B cell (primary cell): Measurements from ENCODE around the gene KPNB1.

Experiments used
- EZH2 ChIP-seq: IDR thresholded peaks from 2 replicates; pipeline ENCODE4 v1.6.1; 2012; ENCODE audit warnings: borderline replicate concordance, low read depth, mild to moderate bottlenecking, moderate library complexity, low read length; ENCODE audit not compliant: insufficient read depth, poor library complexity, severe bottlenecking
- TF ChIP-seq, protein P1 (sequence below): fragments of 200-600 bp; IDR thresholded peaks from one replicate; pipeline ENCODE4 v1.8.0; 2022; ENCODE audit warnings: antibody characterized with exemption, mild to moderate bottlenecking

GRCh38 chr17:47695429-47696376 lies 46.0 kb downstream of the KPNB1 start:
- TF ChIP-seq, protein P1, sequence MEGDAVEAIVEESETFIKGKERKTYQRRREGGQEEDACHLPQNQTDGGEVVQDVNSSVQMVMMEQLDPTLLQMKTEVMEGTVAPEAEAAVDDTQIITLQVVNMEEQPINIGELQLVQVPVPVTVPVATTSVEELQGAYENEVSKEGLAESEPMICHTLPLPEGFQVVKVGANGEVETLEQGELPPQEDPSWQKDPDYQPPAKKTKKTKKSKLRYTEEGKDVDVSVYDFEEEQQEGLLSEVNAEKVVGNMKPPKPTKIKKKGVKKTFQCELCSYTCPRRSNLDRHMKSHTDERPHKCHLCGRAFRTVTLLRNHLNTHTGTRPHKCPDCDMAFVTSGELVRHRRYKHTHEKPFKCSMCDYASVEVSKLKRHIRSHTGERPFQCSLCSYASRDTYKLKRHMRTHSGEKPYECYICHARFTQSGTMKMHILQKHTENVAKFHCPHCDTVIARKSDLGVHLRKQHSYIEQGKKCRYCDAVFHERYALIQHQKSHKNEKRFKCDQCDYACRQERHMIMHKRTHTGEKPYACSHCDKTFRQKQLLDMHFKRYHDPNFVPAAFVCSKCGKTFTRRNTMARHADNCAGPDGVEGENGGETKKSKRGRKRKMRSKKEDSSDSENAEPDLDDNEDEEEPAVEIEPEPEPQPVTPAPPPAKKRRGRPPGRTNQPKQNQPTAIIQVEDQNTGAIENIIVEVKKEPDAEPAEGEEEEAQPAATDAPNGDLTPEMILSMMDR, result no peak
- no peak for TF ChIP-seq EZH2
